WTC11 (cell line): ENCODE data around the gene C17orf113. TPM values are rescaled to one million over a fixed set of nuclear protein-coding genes. Genes with fewer than 3 reads are reported as not detected.

Experiments
- ATAC-seq: fragments of 200-7000 bp; cut with Tn5 transposase; 2 replicates; pipeline ENCODE4 v1.10.0; 2021; ENCODE audit warnings: mild to moderate bottlenecking, moderate library complexity
- CTCF ChIA-PET: fragments of 300-600 bp; sonication (Branson Sonifier 250); formaldehyde crosslinking; loops from one replicate; lab custom pipeline; 2021; ENCODE audit warnings: antibody characterized with exemption; lab: Charles Lee
- POLR2A ChIA-PET: fragments of 350-600 bp; sonication (Branson Sonifier 250); formaldehyde crosslinking; loops from one replicate; lab custom pipeline; 2021; ENCODE audit warnings: antibody characterized with exemption; lab: Charles Lee
- DNase-seq: peaks from one replicate; pipeline ENCODE4 v3.0.0; 2021; ENCODE audit warnings: low spot score
- H3K27ac Mint-ChIP-seq: 2 replicates; pipeline ENCODE4 v1.8.0; 2021; ENCODE audit warnings: mixed read lengths
- H3K27me3 Mint-ChIP-seq: 2 replicates; pipeline ENCODE4 v1.8.0; 2021; ENCODE audit warnings: low read depth, mild to moderate bottlenecking, moderate library complexity, mixed read lengths
- H3K36me3 Mint-ChIP-seq: 2 replicates; pipeline ENCODE4 v1.8.0; 2021; ENCODE audit warnings: mixed read lengths
- H3K4me1 Mint-ChIP-seq: 2 replicates; pipeline ENCODE4 v1.8.0; 2022; ENCODE audit warnings: mixed read lengths
- H3K4me3 Mint-ChIP-seq: 2 replicates; pipeline ENCODE4 v1.8.0; 2021; ENCODE audit warnings: mild to moderate bottlenecking, moderate library complexity, mixed read lengths
- H3K9me3 Mint-ChIP-seq: 2 replicates; pipeline ENCODE4 v1.8.0; 2021; ENCODE audit warnings: mixed read lengths
- ATF3 ChIP-seq: sonication (generic); formaldehyde crosslinking; conservative IDR thresholded peaks from 2 replicates; pipeline ENCODE4 v1.8.1; 2022; ENCODE audit warnings: mild to moderate bottlenecking, missing genetic modification reagents
- E2F4 ChIP-seq: sonication (generic); formaldehyde crosslinking; IDR thresholded peaks from 2 replicates; pipeline ENCODE4 v1.8.1; 2022; ENCODE audit warnings: low read depth, mild to moderate bottlenecking, moderate library complexity, missing genetic modification reagents, borderline replicate concordance
- E2F5 ChIP-seq: sonication (generic); formaldehyde crosslinking; IDR thresholded peaks from 2 replicates; pipeline ENCODE4 v1.8.1; 2022; ENCODE audit warnings: mild to moderate bottlenecking, moderate library complexity, missing genetic modification reagents
- ERG ChIP-seq: fragments of 250-450 bp; sonication (Bioruptor Pico); IDR thresholded peaks from 2 replicates; pipeline ENCODE4 v1.8.0; 2021; ENCODE audit warnings: mild to moderate bottlenecking
- FOXK1 ChIP-seq: sonication (generic); formaldehyde crosslinking; IDR thresholded peaks from 2 replicates; pipeline ENCODE4 v1.8.0; 2022; ENCODE audit warnings: mild to moderate bottlenecking, moderate library complexity, missing genetic modification reagents
- FOXP1 ChIP-seq: sonication (generic); formaldehyde crosslinking; IDR thresholded peaks from 2 replicates; pipeline ENCODE4 v1.8.0; 2022; ENCODE audit warnings: missing genetic modification reagents, mild to moderate bottlenecking, moderate library complexity, borderline replicate concordance
- FOXP4 ChIP-seq: sonication (generic); formaldehyde crosslinking; IDR thresholded peaks from 2 replicates; pipeline ENCODE4 v1.8.0; 2022; ENCODE audit warnings: mild to moderate bottlenecking, missing genetic modification reagents
- IRF1 ChIP-seq: sonication (generic); formaldehyde crosslinking; IDR thresholded peaks from 2 replicates; pipeline ENCODE4 v1.8.0; 2023; ENCODE audit warnings: missing genetic modification reagents
- JAZF1 ChIP-seq: fragments of 250-450 bp; sonication (Bioruptor Pico); IDR thresholded peaks from 2 replicates; pipeline ENCODE4 v1.9.0; 2021; ENCODE audit warnings: moderate library complexity, mild to moderate bottlenecking, inconsistent platforms
- JUN ChIP-seq: sonication (generic); formaldehyde crosslinking; IDR thresholded peaks from 2 replicates; pipeline ENCODE4 v1.8.0; 2023; ENCODE audit warnings: mild to moderate bottlenecking, missing genetic modification reagents
- NFYB ChIP-seq: sonication (generic); formaldehyde crosslinking; conservative IDR thresholded peaks from 2 replicates; pipeline ENCODE4 v1.8.0; 2022; ENCODE audit warnings: low read depth, missing genetic modification reagents
- USF1 ChIP-seq: sonication (generic); formaldehyde crosslinking; IDR thresholded peaks from 2 replicates; pipeline ENCODE4 v1.8.0; 2022; ENCODE audit warnings: mild to moderate bottlenecking, missing genetic modification reagents
- ZNF425 ChIP-seq: fragments of 250-450 bp; sonication (Bioruptor Pico); conservative IDR thresholded peaks from 2 replicates; pipeline ENCODE4 v1.9.0; 2021; ENCODE audit warnings: mild to moderate bottlenecking
- ZNF512 ChIP-seq: sonication (generic); formaldehyde crosslinking; IDR thresholded peaks from 2 replicates; pipeline ENCODE4 v1.8.1; 2022; ENCODE audit warnings: missing genetic modification reagents, borderline replicate concordance
- ZNF532 ChIP-seq: fragments of 250-450 bp; sonication (Bioruptor Pico); IDR thresholded peaks from 2 replicates; pipeline ENCODE4 v1.9.0; 2021; ENCODE audit warnings: mild to moderate bottlenecking, borderline replicate concordance
- total RNA-seq: library from RNA; stranded (reverse); gene quantifications from 3 replicates; pipeline ENCODE4 v1.2.3, GENCODE V29; 2021

Gene C17orf113
- total RNA-seq, 1 experiment from 2014 or later: 1.9 TPM

- TF ChIP-seq E2F4 (CRISPR knock-in tag) (no peak), ZNF512 (CRISPR knock-in tag) (no peak), NFYB (CRISPR knock-in tag) (no peak), FOXP1 (CRISPR knock-in tag) (no peak)
Observed at GRCh38 chr17:42081516-42082129, 31.2 kb upstream of the C17orf113 start (continued).

GRCh38 chr17:42079541-42079940 lies 29.1 kb upstream of the C17orf113 start:
- Mint-ChIP-seq H3K4me1 (peaks cover 3% of the 10 kb centered on the region; the same call in 1 of the 2 replicates), H3K27ac (no peak overlapping the region), H3K9me3 (no peaks in the 10 kb centered on the region), H3K4me3 (no peak overlapping the region), H3K27me3 (no peaks in the 10 kb centered on the region; the same call in 1 of the 2 replicates), H3K36me3 (no peaks in the 10 kb centered on the region)
- DNase-seq: no peak
- ATAC-seq: no peak
- POLR2A ChIA-PET: no interaction called here
- CTCF ChIA-PET: interaction anchor here (1.6 kb wide), 1 partner anchor 8 kb away, joined by 5 read pairs; no protein-coding TSS in a partner anchor
- TF ChIP-seq E2F5 (CRISPR knock-in tag) (no peak), ZNF425 (CRISPR knock-in tag) (no peak), ZNF532 (no peak), JUN (CRISPR knock-in tag) (no peak), FOXP4 (CRISPR knock-in tag) (no peak), FOXK1 (CRISPR knock-in tag) (no peak), USF1 (CRISPR knock-in tag) (no peak), JAZF1 (CRISPR knock-in tag) (no peak), ERG (no peak), ATF3 (CRISPR knock-in tag) (no peak), IRF1 (no peak)
